Measurements from ENCODE around the gene STYXL1.

The STYXL1 gene

DNA sequence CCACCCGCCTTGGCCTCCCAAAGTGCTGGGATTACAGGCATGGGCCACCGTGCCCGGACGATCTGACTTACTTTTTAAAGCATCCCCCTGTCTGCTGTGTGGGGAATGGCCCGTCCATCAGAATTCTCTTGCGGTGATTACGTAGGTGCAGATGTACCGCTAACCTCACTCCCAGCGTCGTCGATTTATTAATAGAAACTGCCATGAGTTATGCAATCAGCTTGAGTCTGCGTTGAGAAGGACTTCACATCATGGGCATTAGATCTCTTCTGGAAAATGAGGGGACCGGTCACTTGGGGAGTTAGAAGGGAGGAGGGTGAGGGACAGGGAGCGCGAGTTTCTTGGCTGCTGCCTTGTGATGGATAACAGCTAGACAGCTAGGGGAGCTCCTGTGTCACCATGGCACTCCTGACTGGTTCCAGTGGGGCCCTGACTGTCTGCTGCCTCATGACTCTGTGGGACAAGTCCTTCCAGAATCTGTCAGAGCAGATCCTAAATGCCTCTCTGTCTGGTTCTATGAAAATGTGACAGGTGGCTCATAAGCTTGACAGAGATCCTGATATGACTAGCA lies 97.6 kb downstream of the STYXL1 start:
- no peak for DNase-seq

DNA sequence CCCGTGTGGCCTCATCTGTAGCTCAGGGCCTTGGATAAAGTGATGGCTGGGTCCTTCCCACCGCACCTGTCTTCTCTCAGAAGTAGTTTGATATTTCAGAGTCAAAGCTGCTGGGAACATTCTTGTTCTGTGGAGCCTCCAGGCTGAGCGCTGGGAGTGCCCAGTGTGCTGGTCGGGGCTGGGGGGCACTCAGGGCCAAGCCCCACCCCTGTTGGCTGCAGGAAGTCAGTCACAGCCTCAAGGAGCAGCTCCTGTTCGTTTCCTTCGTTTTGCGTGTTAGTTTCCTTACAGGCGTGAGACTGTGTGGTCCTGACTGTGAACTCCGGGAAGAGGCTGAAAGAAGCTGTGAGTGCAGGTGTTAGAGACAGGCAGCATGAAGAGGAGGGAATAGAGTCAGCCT lies 99.6 kb downstream of the STYXL1 start:
- no peak for DNase-seq

Data from GOT3 (cell line).